Right ventricle myocardium inferior (tissue), 1 donor: ENCODE results near the gene TBCEL. TPM values are rescaled to one million over a fixed set of nuclear protein-coding genes. Genes with fewer than 3 reads are reported as not detected.
"Not testable (repeated sequence)": the region's sequence is repeated elsewhere in the genome, so short reads cannot be mapped to it uniquely, and the experiment has no call there.

ENCODE experiments used
- ATAC-seq: fragments of 200-7000 bp; cut with Tn5 transposase; one replicate; pipeline ENCODE4 v1.9.1; 2020; ENCODE audit warnings: mild to moderate bottlenecking, moderate library complexity
- DNase-seq: peaks from one replicate; pipeline ENCODE4 v3.0.0; 2021; ENCODE audit errors: missing footprints
- intact Hi-C: fragments of 100-400 bp; cut with DNase I; formaldehyde crosslinking; loops from one replicate; pipeline ENCODE4 v1.11.0; 2022
- total RNA-seq: library from RNA; stranded (reverse); fragmentation: NEBNext Ultra II Directional; extraction: Animal tissue kit (Norgen Biotek cat#: 25700); gene quantifications from one replicate; pipeline ENCODE4 v1.2.1, GENCODE V29; 2021
- donor health status: DM: no; HTN: yes; CAD: no; lungs with severe emphysema.

The TBCEL gene
- total RNA-seq, 1 donor from 2014 or later: 25.2 TPM

DNA sequence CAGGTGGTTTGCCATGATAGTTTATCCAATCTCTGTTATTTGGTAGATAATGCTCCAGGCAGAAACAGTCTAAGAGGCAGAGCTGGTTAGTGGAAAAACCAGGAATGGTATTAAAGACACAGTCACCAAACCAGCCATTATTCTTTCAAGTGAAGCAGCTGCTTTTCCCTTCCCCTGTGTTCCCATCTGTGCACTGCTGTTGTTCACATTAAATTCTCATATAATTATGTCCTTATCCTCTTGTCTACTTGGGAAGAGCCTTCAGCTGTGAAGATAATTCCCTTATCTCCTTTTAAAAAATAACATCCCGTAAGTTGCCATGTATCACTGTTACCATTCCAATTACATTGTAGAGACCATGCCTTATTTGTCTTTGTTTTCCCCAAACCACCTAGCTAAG, 5.2 kb upstream of the TBCEL start:
- no peak for DNase-seq
- no peak for ATAC-seq
- intact Hi-C loops: no loop called here

DNA sequence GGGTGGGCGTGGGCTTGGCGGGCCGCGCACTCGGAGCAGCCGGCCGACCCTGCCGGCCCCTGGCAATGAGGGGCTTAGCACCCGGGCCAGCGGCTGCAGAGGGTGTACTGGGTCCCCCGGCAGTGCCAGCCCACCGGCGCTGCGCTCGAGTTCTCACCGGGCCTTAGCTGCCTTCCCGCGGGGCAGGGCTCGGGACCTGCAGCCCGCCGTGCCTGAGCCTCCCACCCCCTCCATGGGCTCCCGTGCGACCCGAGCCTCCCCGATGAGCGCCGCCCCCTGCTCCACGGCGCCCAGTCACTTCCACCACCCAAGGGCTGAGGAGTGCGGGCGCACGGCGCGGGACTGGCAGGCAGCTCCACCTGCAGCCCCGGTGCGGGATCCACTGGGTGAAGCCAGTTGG, 2.2 kb upstream of the TBCEL start:
- DNase-seq, intact Hi-C loops, ATAC-seq: not testable (repeated sequence)

- DNase-seq: no peak
- intact Hi-C loops: no loop called here
- peak; percentile 87 for ATAC-seq
These were observed 1.1 kb downstream of the TBCEL start for GRCh38 chr11:121024989-121025388.

DNA sequence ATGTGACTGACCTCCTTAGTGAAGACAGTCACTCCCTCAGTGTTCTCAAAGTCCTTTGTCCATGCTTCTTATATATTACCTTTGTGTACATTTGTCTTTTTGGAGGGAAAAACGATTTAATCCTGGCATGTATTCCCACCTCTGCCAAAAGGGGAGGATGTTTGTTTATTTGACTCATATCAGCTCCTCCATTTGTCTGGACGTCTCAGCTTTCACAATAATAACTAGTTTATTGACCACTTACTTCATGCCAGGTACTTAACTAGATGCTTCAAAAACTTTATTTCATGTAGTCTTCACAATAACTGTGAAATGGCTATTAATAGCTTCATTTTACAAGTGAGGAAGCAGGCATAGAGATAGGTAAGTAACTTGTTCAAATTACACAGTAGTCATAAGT, 5.3 kb downstream of the TBCEL start:
- intact Hi-C loops: no loop called here
- no peak for DNase-seq
- ATAC-seq: no peak

GRCh38 chr11:121029813-121030445, 6.0 kb downstream of the TBCEL start:
- no peak for ATAC-seq
- no peak for DNase-seq
- intact Hi-C loops: no loop called here

DNA sequence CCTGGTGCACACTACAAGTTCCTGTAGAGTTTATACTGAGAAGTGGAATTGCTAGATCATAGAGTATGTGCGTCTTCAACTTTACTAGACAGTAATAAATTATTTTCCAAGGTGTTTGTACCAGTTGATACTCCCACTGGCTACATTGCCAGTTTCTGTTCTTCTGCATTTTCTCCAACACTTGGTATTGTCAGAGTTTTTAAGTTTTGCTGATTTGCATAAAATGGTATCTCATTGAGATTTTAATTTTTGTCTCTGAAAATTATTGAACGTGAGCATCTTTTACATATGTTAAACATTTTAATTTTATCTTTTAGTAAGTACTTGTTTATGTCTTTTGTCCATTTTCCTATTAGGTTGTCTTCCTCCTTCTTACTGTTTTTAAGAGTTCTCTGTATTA, 7.3 kb downstream of the TBCEL start:
- DNase-seq (no peak), ATAC-seq (no peak)
- intact Hi-C loops: no loop called here

DNA sequence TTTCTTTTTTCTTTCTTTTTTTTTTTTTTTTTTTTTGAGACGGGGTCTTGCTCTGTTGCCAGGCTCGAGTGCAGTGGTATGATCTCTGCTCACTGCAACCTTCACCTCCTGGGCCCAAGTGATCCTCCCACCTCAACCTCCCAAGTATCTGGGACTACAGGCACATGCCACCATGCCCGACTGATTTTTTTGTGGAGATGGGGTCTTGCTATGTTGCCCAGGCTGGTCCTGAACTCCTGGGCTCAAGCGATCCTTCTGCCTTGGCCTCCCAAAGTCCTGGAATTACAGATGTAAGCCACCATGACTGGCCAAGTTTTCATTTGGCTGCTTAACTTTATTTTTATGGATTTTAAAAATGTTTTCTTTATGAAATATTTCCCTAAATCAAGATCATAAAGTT, 7.7 kb downstream of the TBCEL start:
- DNase-seq, ATAC-seq, intact Hi-C loops: not testable (repeated sequence)

GRCh38 chr11:121032546-121032945, 8.6 kb downstream of the TBCEL start:
- intact Hi-C loops: no loop called here
- ATAC-seq (no peak), DNase-seq (no peak)

DNA sequence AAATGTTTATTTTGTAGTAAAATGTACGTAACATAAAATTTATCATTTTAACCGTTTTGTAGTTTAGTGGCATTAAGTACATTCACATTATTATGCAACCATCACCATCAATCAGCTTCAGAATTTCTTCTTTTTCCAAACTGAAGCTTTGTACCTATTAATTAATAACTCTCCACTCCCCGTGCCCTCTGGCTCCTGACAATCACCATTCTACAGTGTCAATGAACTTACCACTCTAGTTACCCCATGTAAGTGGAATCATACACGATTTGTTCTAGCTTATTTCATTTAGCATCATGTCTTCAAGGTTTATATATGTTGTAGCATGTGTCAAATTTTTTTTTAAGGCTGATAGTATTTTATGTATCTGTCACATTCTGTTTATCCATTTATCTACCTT, 9.7 kb downstream of the TBCEL start:
- DNase-seq: no peak
- intact Hi-C loops: no loop called here
- ATAC-seq: no peak

DNA sequence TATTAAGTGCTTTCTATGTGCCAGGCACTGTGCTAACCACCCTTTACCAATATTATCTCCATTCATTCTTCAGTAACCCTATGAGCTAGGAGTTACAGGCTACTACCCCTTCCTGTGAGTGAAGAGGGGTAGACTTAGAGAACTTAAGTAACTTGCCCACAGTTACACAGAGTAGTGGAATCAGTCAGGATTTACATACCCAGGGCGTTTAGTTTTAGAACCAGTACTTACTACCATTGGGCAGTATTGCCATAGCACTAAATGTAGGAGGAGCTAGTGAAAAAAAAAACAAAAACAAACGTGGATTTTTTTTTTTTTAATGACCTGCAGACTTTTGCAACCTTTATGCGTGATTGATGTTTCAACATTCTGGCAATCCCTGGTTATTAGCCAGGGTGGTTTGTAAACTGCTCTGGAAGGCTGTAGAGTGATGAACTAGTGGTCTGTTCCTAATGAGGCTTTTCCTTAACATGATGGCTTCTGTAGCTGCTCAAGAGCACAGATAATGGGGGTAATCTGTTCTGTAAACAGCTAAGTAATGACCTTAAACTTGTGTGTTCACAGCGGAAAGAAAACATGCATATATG, 11.4 kb downstream of the TBCEL start:
- no peak for DNase-seq
- intact Hi-C loops: no loop called here
- ATAC-seq: no peak

DNA sequence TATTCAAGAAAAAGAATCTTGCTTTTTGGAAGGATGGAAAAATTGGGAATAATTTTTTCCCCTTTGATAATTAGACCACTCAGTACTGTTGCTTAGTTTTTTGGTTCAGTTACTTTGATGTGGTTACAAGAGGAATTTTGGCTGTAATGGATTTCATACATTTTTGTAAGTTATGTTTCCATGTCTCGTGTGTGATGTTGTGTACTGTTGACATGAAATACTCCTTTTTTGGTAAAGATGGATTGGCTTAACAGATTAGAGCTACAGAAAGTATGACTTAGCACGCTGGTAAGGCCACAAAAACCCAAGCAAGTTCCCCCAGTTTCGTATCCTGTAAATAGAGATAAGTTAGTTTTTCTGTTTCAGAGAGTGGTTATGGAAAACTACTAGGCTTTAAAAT, 11.9 kb downstream of the TBCEL start:
- intact Hi-C loops: no loop called here
- DNase-seq: no peak
- no peak for ATAC-seq

GRCh38 chr11:121037016-121037415, 13.1 kb downstream of the TBCEL start:
- no peak for DNase-seq
- intact Hi-C loops: no loop called here
- no peak for ATAC-seq

GRCh38 chr11:121038648-121039409, 14.9 kb downstream of the TBCEL start:
- DNase-seq (no peak), ATAC-seq (no peak)
- intact Hi-C loops: no loop called here

DNA sequence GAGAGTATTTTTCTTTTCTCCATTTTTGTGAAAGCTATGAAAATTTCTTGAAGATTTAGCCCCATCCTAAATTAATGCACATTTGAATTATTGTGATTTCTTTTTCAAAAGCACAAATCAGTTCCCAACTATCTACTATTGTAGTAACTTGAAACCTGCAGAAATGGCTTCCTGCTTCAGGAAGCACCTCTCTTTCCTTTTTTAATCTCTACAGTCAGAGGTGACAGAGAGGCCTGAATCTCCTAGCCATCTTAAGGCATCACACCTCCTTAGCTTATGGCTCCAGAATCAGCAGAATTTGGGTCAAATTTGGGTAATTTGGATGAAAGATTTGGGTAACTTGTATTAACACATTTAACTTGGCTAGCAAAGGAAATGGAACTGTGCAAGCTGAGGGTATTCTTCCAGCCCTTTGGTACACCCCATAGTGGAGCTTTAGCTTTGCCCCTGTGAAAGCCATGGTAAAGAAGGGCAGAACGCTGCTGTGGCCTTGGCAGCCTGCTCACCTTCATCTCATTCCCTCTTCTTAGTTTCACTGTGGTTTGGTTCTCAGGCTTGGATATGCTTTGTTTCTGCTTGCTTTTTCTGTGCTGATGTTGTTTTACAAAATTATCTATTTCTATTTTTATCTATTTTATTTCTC, 16.2 kb downstream of the TBCEL start:
- DNase-seq: no peak
- intact Hi-C loops: no loop called here
- no peak for ATAC-seq

GRCh38 chr11:121040614-121041002, 16.7 kb downstream of the TBCEL start:
- no peak for DNase-seq
- no peak for ATAC-seq
- intact Hi-C loops: no loop called here

GRCh38 chr11:121041072-121041471, 17.2 kb downstream of the TBCEL start:
- intact Hi-C loops: no loop called here
- ATAC-seq (no peak), DNase-seq (no peak)

GRCh38 chr11:121042296-121042695, 18.4 kb downstream of the TBCEL start:
- intact Hi-C loops: no loop called here
- ATAC-seq (no peak), DNase-seq (no peak)

DNA sequence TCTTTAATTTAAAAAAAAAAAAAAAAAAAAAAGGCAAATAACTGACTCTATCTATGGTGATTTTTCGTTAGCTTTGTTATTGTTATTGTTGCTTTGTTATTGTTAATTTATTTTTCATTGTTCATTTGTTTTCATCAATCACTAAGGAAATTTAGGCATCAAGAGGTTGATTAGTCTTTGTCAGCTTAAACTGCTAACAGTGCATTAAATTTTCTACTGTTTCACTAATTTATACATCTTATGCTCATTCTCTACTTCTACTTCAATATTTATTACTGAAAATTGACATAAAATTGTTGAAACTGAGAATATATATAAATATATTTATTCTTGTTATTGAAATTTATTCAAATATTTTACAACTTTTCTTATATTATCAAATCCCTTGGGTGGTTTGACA, 24.0 kb downstream of the TBCEL start:
- no peak for ATAC-seq
- intact Hi-C loops: no loop called here

GRCh38 chr11:121048464-121049233, 24.7 kb downstream of the TBCEL start:
- ATAC-seq: no peak
- no peak for DNase-seq
- intact Hi-C loops: no loop called here

More for the DNA sequence above, 24.0 kb downstream of the TBCEL start:
- DNase-seq: no peak
